Dermis microvascular lymphatic vessel endothelial cell (primary cell): ENCODE measurements around the gene PI4KA. TPM values are rescaled to one million over a fixed set of nuclear protein-coding genes. Genes with fewer than 3 reads are reported as not detected.
A peak's percentile ranks its signal among the peaks of the same experiment; 100 is the strongest.

Experiments used
- DNase-seq, 2 donors: peaks; one replicate each; pipeline versions ENCODE4 v3.0.0 to v3.0.0-alpha.2; 2010; ENCODE audit warnings: low read depth in 2 of 2
- total RNA-seq: library from RNA; depleted of rRNA; stranded (reverse); fragments of >200 nt; gene quantifications from 2 replicates; pipeline ENCODE4 v1.2.1, GENCODE V29; 2014

The PI4KA gene
- total RNA-seq, 1 donor from 2014 or later, result 19.8 TPM

DNA sequence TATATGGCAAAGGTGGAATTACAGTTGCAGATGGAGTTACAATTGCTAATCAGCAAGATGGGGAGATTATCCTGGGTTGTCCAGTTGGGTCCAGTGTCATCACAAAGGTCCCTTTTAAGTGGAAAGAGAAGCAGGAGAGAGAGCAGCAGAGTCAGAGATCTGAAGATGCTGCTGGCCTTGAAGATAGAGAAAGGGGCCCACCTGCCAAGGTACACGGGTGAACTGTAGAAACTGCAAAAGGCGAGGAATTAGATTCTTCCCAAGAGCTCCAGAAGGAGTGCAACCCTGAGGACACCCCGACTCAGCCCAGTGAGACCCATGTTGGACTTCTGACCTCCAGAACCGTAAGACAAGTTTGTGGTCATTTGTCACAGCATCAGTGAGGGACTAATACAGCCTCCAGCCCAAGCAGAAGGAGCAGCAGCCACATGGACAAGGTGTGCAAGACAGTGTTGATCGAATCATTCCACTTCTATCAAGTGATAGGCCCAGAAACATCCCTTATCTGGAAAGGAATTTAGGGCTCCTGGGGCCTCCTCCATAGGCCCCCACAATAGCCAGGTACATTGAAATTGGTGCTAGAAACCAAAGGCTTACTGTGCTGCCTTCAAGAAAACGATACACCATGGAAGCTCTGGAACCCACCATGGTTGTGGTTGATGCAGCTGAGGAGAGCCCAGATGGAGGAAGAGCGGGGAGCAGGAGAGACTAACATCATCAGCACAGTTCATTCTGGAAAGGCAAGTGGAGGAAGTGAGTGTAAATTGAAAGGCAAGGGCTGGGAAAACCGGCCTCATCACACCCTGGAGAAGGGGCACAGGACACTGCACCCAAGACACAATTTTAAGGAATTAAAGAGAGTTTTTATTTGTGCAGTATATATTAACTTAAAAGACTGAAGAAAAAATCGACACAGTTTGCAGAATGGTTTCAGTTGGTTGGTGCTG, 23.5 kb upstream of the PI4KA start:
- DNase-seq, result no peak

DNA sequence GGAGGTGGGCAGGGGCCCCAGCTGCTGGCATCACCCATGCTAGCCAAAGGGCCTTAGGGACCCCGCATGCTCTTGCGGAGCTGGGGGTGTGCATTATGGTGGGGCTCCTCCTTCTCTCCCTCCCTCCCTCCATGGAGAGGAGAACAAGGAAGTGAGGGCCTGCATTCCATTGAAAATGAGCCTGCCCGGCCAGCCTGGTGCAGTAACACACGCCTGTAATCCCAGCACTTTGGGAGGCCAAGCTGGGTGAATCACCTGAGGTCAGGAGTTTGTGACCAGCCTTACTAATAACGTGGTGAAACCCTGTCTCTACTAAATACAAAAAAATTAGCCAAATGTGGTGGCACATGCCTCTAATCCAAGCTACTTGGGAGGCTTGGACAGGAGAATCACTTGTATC, 22.6 kb upstream of the PI4KA start:
- DNase-seq, result no peak

- no peak for DNase-seq
Measured at GRCh38 chr22:20877715-20878114, 19.1 kb upstream of the PI4KA start.

- DNase-seq, result no peak
Measured at GRCh38 chr22:20875296-20875695, 16.7 kb upstream of the PI4KA start.

- no peak for DNase-seq
Measured at GRCh38 chr22:20873214-20873613, 14.6 kb upstream of the PI4KA start.

- DNase-seq, result no peak
Measured at GRCh38 chr22:20869234-20869633, 10.6 kb upstream of the PI4KA start.

GRCh38 chr22:20868025-20868962, 9.7 kb upstream of the PI4KA start:
- DNase-seq, result no peak

DNA sequence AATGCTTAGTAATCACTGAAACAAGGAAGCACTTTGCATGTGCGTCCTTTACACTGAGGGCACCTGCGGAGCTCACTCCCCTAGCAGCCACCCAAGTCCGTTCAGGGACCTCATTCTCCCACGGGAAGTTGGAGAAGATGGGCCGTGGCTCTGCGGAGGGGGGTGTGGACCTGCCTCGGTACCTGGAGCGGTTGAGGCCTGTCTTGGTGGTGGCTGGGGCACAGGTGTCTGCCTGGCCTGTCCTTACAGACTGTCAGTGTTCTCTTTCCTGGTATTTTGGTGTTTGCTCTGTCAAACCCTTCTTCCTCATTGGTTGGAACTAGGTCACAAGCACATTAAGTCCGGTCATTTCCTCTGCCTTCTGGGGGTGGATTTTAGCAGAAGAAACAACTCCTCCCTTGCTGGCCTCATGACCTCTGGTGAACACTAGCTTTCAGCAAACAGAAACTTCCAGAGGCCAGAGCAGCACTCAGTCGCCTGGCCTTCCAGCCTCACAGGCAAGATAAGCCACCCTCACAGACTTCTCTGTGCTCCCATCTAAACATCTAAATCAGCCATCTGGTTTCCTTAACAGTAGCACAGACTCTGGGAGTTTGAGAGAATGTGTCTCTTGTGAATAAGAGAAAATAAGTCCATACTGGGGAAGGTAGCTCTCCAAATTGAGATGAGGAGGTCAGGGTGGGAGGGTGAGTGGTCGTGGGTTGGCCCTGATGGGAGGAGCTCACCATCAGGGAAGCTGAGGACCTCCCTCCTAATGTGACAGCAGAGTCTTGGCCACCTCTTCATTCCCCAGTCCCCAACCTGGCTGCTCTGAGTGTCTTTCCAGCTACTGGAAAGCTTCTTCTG, 8.8 kb upstream of the PI4KA start:
- peak; percentile 24 to 69 for DNase-seq

- DNase-seq, result no peak
Measured at GRCh38 chr22:20866736-20867135, 8.1 kb upstream of the PI4KA start.

GRCh38 chr22:20865875-20866445, 7.3 kb upstream of the PI4KA start:
- DNase-seq, result no peak

DNA sequence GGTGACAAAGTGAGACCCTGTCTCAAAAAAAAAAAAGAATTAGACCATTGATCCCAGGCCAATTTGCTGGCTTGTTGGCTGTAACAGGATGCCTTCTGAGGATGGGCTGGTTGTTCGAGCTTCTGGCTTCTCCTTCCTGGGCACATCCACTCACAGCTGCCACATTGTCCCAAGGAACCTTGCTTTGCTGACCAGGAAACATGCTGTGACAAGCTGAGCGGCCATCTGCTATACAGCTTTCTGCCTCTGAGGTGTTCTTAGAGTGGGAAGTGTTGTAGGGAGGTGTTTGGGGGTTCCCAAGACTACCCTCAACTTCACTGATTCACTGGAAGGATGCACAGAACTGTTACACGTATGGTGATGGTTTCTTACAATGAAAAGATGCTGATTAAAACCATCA, 6.7 kb upstream of the PI4KA start:
- DNase-seq, result no peak

GRCh38 chr22:20864186-20864908, 5.7 kb upstream of the PI4KA start:
- no peak for DNase-seq

- no peak for DNase-seq
Measured at GRCh38 chr22:20863366-20863765, 4.8 kb upstream of the PI4KA start.

DNA sequence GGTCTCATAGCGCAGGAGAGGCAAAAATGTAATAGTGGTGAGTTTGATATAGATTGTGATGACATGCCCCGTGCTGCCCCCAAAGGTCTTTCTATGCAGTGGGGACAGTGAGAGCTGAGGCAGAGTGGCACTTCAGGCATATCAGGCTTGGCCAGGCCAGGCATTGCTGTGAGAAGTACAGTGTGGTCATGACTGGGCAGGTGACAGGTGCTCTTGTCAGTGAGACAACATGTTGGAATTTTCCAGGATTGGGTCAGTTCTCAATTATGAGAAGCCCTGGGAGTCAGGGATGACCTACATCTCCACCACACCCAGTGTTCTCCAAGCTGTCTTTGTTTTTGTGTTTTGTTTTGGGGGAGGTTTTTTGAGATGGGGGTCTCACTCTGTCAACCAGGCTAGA, 3.9 kb upstream of the PI4KA start:
- no peak for DNase-seq

GRCh38 chr22:20859615-20860014, 1.0 kb upstream of the PI4KA start:
- DNase-seq, result no peak

DNA sequence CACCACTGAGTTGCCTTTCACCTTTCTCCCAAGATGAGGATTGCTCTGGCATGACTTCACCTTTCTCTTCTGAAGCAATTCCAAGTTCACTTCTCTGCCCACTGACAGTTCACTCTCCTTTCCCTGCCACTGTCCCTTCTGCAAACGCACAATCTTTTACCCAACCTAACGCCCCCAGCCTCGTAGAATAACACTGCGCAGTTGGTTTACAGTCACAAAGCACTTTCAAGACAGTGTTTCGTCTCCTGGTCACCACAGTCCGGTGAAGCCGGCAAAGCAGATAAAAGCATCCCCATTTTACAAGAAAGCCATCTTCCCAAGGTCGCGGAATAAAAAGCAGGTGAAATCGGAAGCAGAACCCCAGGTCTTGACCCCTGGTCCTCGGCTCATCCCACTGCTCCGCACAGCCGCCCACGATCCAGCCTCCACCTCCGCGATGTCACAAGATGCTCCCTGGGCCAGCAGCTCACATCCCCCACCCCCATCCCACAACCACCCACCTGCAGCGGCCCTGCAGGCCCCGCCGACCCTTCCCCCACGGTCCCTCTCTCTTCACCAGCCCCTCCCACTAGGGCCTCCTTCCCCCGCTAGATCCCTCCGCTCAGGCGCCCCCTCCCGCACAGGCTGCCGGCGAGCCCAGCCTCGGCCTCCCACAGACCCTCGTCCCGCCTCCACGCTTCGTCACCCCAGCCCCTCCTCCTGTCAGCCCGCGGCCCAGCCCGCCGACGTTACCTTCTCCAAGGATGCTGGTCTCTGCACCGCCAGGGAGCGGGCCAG, 585 bp downstream of the PI4KA start:
- peak; percentile 73 to 92 for DNase-seq

DNA sequence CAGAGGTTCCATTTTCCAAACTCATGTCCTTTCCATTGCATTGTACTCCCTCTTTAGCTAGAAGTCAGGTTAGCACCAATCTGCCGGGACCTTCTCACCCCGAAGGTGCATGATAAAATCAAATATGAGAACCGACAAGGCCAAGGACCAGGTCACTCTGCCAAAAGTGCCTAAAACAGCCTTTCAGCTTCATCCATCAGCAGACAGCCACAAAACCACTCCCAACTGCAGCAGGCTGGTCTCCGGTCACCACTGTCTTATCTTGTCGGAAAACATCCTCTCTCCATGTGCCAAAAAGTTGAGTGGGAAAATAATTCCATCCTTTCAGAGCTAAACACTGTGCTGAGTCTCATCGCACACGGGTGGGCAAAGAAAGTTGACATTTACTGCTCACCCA, 1.4 kb downstream of the PI4KA start:
- DNase-seq, result no peak

DNA sequence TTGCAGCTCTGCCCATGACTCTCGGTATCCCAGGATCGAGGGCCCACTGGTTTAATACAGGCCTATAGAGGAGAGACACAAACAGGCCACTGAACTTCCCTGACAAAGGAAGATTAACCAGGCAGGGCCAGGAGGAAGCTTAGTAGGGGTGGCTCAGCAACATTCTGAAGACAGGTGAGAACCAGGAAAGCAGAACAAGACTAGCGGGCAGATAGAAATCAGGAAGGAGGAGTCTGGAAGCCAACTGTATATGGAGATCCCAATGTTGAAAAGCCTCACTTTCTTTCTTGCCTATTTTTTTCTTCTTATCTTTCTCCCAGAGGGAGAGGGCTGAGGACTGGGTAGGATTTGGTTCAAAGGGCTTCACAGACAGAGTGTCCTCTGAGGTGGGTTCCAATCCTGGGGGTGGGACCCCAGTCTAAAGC, 5.4 kb downstream of the PI4KA start:
- DNase-seq, result no peak

- peak in 1 of 2 donors; percentile 12 for DNase-seq
Measured at GRCh38 chr22:20852503-20852902, 6.1 kb downstream of the PI4KA start.

DNA sequence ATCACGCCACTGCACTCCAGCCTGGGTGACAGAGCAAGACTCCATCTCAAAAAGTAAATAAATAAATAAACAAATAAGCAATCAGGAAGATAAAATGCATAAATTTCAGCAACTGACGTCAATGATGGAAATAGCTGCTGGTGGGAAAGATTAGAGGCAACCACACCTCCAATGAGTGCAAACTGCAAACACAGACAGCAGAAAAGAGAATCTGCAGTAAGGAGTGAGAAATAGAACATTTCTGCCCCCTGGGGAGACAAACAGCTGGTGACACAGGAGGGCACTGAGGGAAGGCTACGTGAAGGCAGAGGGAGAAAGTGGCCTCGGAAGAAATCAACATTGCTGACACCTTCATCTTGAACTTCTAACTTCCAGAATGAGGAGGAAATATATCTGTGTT, 6.5 kb downstream of the PI4KA start:
- no peak for DNase-seq
